Erythroblast (primary cell): ENCODE measurements around the gene ARHGAP21.
"Not testable (repeated sequence)": the region's sequence is repeated elsewhere in the genome, so short reads cannot be mapped to it uniquely, and the experiment has no call there.

Experiments
- DNase-seq, 2 experiments: peaks; one replicate each; lab custom pipeline; 2025; lab: John Stamatoyannopoulos, UW
- GATA1 ChIP-seq: IDR thresholded peaks from 2 replicates; pipeline ENCODE4 v1.6.1; 2011; ENCODE audit warnings: low read depth, mild to moderate bottlenecking, control low read depth, low read length, moderate library complexity
- POLR2A ChIP-seq: IDR thresholded peaks from 2 replicates; pipeline ENCODE4 v1.6.1; 2011; ENCODE audit warnings: mild to moderate bottlenecking, low read length

ARHGAP21 gene

GRCh38 chr10:24651923-24652322 lies 71.8 kb downstream of the ARHGAP21 start:
- DNase-seq = no peak
- no peak for TF ChIP-seq POLR2A
- TF ChIP-seq GATA1 = no peak

DNA sequence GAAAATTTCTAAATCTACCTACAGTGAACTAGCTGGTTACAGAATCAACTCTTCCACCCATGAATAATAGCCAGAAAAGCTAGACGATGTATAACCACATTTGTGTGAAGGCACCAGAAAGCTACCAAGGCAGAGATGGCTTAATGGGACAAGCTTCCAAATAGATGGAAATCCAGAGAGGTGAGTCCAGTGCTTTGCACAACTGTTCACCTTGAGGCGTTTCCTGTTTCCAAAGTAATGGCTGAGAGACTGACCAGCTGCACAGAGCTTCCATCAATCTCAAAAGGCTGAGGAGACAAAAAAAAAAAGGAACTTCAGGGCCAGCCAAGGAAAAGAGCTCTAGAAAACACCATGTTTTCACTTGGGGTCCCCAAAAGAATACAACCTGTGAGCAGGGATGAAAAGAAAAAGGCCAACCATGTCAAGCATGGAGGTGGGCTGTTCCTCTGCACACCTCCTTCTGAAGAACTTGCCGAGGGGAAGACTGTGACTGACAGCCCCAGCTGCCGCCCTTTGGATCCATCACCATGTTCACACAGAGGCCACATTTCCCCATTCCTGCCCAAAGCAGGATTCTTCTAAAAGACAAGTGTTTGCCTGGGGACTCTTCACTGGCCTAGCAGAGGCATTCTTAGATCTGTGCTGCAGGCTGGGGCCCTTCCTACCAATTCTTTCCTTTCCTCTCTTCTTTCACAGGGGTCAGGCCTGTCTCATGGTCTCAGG lies 72.9 kb downstream of the ARHGAP21 start:
- no peak for DNase-seq
- TF ChIP-seq POLR2A (no peak), GATA1 (no peak)

- TF ChIP-seq POLR2A (no peak), GATA1 (no peak)
- no peak for DNase-seq
Observed at GRCh38 chr10:24645784-24646183, 77.9 kb downstream of the ARHGAP21 start.

GRCh38 chr10:24645022-24645421 lies 78.7 kb downstream of the ARHGAP21 start:
- TF ChIP-seq GATA1 (no peak), POLR2A (no peak)

GRCh38 chr10:24643679-24644209 lies 79.9 kb downstream of the ARHGAP21 start:
- peak in 1 of 2 experiments; percentile 6 for DNase-seq
- TF ChIP-seq GATA1 (no peak), POLR2A (no peak)

More at GRCh38 chr10:24645022-24645421, 78.7 kb downstream of the ARHGAP21 start:
- DNase-seq = no peak

DNA sequence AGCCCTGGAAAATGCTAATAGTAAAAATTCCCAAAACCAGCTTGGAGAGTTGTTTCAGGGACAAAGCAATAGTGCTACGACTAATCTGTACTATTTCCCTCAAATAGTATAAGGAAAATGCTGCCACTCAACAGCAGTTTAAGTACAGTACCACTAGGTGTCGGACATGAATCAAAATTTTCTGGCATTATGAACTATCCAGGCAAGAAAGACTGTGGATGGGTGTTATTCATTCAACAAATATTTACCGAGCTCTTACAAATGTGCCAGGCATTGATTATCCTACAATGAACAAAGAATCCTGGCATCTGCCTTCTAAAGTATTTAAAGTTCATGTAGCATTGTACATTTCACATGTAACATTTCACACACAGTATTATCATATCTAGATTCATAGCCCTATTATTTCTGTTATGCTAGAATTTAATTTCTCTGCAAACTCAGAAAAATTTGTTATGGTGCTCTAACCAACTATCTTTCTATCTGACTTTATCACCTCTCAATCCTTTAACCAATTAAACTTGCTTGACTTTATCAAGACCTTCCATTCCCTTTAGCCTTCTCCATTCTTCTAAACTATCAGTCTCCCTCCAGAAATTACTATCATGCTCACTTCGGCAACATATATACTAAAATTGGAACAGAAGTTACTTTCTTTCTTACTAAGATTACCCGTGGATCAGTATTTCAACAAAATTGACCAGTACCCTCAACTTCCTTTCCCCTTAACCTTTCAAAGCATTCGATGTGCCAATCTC lies 80.6 kb downstream of the ARHGAP21 start:
- TF ChIP-seq GATA1 = no peak
- no peak for TF ChIP-seq POLR2A
- DNase-seq = peak; percentile 62 to 72

DNA sequence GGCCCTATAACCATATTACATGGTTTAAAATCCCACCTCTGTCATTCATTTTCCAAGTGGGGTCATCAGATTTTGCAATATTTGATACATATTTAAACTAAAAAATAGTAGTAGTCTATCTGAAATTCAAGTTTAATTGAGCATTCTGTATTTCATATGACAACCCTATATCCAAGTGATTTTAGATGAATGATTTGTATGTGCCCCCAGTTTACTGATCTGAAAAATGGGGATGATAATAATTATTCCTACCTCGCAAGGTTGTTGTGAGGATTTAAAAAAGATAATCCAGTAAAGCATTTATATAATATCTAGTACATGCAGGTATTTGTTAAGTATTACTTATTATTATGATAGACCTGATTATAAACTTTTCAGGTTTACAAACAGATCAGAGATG lies 84.6 kb downstream of the ARHGAP21 start:
- no peak for TF ChIP-seq POLR2A
- TF ChIP-seq GATA1 = no peak
- DNase-seq = no peak

DNA sequence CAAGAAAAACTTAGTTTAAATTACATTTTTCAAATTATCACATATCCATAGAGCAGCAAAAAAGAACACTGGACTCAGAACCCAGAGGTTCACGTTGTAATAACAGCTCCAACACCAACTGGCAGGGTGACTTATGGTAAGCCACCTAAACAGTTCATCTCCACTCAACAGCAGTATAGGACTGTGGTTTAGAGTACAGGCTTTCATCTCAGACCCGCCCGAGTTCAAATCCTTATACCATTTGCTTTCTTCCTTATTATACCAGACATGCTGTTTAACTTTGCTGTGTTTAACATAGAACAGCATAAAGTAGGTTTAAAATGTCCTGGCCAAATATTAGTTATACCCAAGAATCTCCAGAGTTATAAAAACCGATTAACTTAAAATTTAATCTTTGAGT lies 97.9 kb downstream of the ARHGAP21 start:
- TF ChIP-seq GATA1 (no peak), POLR2A (no peak)
- no peak for DNase-seq

DNA sequence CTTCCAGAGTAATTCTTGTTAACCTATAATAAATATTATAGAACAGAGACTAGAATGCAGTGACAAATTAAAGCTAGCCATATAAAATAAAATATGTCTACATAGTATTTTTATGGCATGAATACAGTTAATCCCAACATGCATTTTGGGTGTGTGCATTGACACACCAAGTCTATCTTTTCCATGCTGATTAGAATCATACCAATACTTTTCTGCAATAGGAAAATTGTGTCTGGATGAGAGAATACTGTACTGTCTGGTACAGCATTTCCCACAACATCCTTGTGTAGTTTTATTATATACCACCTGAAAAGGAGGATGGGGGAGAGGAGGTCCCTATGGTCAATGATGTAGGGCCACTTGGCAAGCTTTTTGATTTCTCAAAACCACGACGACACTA lies 100.3 kb downstream of the ARHGAP21 start:
- TF ChIP-seq GATA1 (no peak), POLR2A (no peak)
- no peak for DNase-seq

GRCh38 chr10:24622781-24623301 lies 100.8 kb downstream of the ARHGAP21 start:
- DNase-seq = no peak
- TF ChIP-seq POLR2A (no peak), GATA1 (no peak)

- not testable (repeated sequence) for DNase-seq
Observed at GRCh38 chr10:24621035-24621795, 102.5 kb downstream of the ARHGAP21 start.

- DNase-seq = not testable (repeated sequence)
Observed at GRCh38 chr10:24619994-24620310, 103.7 kb downstream of the ARHGAP21 start.

GRCh38 chr10:24619291-24619993 lies 104.2 kb downstream of the ARHGAP21 start:
- DNase-seq = not testable (repeated sequence)
